NK-92 (cell line): Measurements from ENCODE around the gene TMEM164.

Experiments
- DNase-seq: peaks from one replicate; lab custom pipeline; 2025; ENCODE audit not compliant: unreplicated experiment; lab: John Stamatoyannopoulos, UW

Gene TMEM164

DNA sequence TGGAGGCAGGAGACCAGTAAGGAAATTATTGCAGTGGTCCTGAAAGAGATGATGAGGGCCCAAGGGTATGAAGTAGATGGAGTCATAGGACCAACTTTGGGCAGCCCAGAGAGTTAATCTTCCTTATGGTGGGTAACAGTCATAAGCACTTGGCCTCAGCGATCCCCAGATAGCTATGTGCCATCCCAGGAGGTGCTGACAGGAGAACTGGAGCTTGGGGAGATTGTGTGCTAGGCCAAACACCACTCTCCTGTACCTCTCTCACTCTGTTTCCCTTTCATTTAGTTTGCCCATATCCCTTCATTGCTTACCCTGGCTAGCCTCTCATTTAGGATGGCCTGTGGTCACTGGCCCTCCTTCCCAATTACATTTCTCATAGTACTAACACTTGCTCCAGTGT lies 60.0 kb downstream of the TMEM164 start:
- no peak for DNase-seq

DNA sequence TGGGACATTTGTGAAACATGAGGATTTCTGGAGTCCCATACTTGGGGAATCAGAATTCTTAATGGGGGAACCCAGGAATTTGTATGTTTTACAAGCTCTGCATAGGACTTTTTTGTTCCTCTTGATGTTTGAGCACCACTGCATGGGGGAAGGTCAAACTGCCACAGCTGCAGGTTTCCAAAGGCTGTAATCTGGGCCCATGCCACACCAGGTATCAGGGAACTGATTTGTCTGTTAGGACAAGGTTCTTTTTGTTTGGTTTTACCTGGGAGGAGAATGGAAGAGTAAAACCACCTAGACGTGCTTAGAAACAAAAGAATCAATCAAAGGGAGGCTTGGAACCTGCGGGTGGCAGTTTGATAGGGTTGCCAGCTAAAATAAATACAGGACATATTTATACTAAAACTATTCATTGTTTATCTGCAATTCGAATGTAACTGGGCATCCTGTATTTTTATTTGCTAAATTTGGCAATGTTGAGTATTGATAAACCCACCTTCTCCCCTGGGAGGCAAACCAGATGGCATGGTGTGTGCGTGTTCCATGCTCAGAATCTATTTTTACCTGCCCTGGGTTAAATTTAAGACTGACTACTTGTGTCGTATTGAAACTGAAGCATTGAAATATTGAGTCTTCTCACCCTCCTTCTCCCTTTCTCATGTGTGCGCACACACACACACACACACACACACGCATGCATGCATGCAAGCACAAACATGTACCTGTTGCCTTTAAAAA lies 63.7 kb downstream of the TMEM164 start:
- DNase-seq, result no peak

DNA sequence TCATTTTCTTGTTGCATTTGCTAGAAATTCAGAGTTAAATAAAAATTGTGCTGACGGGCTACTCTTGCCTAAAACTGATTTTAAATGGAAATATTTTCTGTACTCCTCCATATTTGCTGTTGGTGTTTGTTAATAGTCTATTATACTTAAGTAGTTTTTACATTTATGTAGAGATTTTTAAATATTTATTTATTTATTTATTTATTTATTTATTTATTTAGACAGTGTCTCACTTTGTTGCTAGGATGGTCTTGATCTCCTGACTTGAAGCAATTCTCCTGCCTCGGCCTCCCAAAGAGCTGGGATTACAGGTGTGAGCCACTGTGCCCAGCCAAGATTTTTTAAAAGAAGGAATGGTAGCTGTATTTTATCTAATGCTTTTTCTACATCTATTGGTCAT lies 68.1 kb downstream of the TMEM164 start:
- no peak for DNase-seq

DNA sequence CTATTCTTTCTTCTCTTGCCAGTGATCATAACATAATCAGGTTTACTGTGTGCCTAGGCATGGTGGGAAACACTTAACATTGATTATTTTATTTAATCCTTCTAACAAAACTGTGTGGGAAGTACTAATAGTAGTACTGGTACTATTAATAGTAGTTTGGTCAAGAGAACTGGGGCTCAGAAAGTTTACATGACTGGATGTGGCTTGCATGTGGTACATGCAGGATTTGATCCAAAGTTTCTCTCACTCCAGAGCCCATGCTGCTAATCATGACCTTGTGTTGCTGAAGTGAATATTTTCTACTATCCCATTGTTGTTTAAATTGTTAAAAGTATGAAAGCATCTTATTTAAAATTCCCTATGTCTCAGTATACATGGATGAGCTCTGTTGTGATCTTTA lies 78.4 kb downstream of the TMEM164 start:
- DNase-seq, result no peak

DNA sequence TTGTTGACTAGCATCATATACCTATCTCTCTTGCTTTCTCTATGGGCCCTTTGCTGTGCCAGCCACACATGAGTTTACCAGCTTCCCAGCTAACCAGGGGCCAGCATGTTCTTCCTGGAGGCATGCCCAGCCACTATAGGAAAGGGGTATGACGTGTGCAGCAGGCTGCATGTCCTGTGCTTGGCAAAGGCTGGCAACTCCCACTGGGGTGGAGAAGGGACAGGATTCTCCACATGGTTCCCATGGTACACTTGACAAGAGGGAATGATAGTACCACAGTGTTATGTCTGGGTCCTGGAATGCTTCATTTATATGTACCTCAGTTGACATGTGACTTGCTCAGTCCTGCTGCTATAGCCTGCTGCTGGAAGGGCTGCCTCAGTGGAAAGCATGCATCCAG lies 78.8 kb downstream of the TMEM164 start:
- no peak for DNase-seq

DNA sequence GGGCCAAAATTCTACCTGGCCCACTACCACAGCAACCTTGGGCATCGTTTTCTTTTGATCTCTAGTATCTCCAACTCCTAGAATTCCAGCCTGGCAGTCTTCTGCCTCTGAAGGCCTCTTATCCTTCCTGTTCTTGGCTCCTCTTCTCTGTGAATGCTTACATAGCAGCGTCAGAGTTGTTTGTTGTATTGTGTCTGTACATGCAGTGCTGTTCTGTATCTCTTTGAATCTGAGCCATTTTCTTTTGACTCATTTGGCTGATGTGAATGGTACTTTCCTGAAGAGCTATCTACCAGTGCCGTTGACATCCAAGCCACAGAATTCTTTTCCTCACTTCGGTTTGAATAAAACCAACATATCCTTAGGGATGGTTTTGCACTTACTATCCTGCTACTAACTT lies 79.2 kb downstream of the TMEM164 start:
- DNase-seq, result no peak

DNA sequence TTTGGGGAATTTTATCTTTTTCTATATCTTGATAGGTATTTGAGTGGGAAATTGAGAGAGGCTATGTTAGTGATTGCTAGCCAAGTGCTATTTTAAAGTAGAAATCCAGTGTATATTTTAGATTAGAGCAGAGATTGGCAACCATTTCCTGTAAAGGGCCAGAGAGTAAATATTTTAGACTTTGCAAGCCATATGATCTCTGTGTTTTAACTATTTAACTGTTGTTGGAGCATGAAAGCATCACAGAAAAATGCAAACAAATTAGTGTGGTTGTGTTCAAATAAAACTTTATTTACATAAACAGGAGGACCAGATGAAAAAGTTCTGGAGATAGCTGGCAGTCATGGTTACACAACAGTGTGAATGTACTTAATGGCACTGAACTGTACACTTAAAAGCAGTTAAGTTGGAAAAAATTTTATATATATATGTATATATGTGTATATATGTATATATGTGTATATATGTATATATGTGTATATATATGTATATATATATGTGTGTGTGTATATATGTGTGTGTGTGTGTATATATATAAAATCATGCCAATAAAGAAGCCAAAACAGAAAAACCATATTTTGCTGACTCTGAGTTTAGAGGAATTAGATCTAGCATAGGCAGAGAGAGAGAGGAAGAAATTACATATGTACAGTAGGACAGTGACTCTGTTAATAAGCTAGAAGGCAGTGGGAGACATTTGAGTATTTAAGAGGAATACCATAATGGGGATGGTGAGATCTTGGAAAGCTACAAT lies 83.4 kb downstream of the TMEM164 start:
- no peak for DNase-seq

DNA sequence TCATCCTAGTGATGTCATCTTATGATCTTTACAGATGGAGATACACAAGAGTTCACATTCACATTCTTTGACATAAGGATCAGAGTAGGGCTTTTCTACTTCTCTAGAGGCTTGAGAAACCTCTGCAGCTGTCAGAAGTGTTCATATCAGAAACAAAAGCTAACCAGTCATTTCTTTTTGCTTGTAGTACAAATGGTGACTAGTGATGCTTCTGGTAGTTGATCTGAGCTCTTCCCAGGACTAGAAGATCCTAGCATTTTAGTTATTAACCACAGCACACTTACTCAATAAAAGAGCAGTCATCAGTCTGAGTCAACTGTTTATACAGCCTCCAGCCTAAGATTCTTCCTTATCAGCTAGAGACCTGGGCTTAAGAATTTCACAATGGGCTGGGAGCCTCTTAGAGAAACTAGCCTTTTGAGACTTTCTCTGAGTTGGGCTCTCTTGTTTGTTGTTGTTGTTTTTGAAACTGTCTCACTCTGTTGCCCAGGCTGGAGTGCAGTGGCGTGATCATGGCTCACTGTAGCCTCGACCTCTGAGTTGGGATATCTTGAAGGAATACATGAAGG lies 84.1 kb downstream of the TMEM164 start:
- DNase-seq, result no peak

DNA sequence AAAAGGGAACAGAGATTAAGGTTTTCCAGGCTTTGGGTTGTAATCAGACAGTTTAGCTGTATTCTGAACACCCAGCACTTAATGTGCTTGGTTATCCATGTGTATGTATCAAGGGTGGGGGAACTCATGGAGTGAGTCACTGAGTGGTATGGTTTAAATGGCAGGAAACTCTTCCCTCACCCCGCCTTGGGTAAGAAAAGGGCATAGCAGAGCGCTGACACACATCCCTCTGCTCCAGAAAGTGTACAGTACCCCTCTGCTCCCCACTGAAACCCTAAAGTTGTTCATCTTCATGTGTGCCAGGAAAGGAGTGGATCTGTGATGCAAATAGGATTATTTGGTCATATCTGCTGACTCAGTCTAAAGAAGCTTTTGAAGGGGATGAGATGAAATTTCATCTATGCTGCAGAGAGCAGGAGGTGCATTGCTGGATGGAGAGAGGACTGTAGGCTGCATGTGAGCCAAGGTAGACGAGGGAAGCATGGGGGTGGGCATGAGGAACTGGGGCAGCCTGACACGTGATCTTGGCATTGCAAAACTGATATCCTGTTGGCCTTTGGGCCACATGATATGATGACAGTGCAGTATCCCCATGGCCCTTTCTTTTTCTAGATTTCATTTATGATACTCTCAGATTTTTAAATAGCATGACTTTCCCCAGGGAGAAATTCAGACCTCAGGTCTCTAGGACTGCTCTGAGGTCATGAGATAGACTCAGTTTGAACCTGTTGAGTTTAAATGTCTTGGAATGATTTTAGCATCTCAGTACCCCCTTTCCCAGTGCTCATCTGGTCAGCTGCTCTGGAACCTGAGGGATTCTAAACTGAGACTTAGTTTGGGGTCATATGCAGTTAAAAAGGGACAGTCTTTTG lies 84.8 kb downstream of the TMEM164 start:
- no peak for DNase-seq

DNA sequence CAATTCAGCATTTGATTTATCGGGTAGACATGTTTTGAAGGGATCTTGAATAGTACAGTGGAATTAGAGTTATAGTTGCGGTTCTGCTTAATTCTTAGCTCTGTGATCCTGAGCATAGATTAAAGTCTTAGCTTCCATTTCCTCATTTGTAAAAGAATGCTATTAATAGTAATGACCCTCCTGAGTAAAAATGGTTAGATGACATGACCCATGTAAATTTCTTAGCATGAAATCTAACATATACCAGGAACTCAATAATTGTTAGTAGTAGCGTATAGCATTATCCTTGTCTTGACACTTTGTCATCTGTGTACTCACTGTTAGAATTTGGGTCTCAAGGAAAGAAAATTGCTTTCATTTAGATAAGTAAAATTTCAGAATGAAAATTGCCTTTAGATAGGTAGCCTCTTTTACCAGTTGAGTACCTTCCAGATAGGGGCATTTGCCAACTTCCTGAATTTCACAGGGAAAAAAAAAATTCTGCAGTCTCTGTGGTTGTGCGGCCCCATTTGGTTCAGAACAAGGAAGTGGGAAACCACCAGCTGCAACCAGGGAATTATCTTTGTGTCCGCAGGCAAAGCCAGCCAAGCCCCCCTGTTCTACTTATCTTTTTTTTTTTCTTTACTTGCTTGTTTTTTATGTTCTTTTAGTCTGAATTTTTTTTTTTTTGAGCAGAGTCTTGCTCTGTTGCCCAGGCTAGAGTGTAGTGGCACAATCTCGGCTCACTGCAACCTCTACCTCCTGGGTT lies 86.9 kb downstream of the TMEM164 start:
- DNase-seq, result no peak

DNA sequence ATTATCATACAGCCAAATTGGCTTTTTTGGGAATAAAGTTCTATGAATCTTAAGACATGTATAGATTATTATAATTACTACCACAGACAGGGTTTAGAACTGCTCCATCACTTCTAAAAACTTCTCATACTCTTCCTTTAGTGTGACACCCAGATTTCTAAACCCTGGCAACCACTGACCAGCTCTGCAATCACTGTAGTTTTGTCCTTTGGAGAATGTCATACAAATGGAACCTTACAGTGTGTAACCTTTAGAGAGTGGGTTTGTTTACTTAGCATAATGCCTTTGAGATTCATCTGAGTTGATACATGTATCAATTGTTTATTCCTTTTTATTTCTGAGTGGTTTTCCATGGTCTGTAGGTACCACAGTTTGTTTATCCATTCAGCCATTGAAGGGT lies 95.0 kb downstream of the TMEM164 start:
- DNase-seq, result no peak

DNA sequence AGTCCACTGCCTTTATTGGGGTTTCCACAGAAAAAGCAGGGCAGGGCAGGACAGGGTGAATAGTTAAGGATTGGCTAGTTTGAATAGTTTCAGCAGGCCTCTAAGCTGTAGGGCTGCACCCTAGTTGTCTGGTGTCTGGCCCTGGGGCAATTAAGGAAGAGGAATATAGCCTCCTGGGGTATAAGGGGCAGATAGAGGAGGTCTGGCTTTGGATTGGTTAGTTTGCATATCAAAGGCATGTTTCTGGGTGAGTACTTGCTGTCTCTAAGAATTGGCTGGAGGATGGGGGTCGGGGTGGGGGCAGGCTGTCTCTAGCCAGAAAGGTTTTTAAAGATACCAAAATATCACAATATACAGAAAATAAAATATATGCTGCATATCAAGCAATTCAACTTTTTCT lies 100.4 kb downstream of the TMEM164 start:
- no peak for DNase-seq

DNA sequence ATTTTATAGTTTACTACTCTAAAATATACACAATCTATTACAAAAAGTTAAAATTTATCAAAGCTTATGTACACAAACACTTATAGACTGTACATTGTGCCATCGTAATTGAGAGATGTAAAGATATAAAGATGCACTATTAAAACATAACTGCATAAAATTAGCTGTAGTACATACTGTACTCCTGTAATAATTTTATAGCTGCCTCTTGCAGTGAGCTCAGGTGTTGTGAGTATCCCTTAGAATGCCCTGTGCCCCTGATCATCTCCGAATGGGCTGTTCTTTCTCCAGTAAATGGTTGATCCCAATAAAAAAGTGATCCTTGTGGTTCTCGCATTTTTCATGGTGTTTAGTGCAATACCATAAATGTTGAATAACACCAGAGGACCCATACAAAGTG lies 101.2 kb downstream of the TMEM164 start:
- DNase-seq, result no peak

DNA sequence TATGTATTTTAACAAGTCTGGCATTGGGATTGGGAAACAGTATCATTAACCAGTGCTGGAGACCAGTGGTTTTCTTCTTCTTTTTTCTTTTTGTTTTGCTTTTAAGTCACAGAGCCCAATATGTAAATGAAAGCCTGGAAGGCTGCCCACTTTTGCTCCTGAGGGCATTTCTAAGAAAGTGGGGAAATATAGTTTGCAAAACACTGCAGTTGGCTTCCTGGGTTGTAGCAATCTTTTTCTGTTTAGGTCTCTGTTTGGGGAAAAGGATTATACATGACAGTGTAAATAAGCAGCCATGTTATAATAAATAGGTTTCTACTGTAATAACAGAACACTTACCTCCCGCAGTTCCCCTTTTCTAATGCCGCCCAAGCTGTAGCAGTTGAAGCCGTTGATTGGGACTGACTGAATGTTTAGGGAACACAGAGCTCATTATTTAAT lies 105.5 kb downstream of the TMEM164 start:
- DNase-seq, result no peak

DNA sequence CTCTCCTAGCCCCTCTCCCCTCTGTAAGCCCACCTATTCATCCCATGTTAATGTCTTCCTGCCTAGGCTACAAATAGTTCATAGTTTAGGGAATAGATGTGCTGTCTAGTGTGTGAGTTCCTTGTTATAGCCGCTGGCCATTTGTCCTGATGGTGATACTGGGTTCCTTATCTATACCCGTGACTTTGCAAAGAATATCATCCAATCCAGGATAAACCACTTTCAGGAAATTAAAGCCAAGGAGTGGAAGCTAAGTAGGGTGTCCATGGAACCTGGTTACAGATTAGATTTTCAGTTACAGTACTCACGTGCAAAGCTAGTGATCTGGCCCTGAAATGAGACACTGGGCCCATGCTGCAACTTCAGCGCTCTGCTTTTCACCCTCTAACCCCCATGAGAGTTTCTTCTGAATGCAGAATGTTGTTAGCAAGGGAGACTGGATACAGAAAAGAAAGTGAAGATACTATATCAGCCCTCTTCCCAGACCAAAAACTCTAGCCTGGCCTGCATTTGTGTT lies 111.4 kb downstream of the TMEM164 start:
- DNase-seq, result no peak

DNA sequence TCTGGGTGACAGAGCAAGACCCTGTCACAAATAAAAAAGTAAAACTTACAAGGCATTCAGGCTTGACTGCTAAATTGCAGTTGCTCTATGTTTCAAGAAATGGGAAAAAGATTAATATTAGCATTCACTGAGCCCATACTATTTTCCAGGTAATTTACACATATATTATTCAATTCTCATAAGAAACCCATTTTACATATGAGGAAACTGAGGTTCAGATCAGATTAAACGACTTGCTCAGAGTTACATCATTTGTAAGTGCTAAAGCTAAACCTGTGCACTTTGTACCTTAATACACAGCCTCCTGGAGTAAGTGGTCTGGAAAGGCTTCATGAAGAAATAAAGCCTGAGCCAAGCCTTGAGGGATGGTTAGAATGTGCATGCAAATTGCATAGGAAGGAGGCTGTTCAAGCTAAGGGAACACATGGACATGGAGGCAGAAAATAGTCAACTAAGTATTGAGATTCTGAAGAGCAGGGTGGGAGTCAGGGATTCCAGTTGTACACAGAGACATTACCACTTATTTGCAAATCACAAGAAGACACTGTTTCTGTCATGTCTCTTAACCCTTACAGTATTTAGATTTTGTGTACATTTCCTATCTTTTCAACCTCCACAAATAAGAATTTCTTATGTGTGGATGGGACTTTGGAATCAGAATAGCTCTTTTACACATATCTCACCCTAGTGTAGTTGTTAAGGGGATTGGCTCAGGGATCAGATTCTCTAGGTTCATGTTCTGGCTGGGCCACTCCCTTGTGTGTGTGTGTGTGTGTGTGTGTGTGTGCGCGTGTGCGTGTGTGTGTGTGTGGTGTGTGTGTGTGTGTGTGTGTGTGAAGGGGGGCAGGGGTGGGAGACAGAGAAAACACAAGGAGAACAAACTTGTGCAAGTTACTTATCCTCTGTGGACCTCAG lies 113.4 kb downstream of the TMEM164 start:
- no peak for DNase-seq

DNA sequence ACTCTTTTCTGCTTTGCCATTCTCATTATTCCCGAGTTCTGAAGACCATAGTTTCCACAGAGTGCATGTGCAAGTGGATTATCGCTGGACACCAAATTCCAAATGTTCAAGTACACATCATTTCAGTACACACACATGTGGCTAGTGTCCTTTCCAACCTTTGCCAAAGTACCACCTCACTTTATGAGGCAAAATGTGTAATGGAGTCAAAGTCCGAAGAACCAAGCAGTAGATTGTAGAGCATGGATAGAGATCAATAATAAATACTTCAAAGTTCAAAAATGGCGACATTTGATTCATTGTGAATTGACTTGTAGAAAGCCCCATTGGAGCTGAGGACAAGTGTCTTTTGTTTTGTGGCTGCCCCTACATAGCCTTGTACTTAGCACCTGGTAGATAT lies 115.6 kb downstream of the TMEM164 start:
- no peak for DNase-seq

DNA sequence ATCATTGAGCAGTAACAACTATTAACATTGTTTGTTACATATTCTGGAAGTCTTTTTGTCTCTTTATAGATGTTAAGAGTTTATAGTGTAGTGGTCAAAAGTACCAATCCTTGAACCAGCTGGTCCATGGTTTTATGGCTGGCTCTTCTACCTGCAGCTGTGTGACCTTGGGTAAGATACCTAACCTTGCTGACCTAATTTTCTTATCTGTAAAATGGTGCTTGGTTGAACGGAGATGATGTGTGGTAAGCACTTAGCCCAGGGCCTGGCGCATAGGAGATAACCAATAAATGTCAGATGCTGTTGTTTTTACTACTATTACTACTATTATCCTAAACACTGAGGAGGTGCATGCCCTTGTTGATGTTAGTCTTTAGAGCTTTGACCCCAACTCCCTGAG lies 116.6 kb downstream of the TMEM164 start:
- no peak for DNase-seq

DNA sequence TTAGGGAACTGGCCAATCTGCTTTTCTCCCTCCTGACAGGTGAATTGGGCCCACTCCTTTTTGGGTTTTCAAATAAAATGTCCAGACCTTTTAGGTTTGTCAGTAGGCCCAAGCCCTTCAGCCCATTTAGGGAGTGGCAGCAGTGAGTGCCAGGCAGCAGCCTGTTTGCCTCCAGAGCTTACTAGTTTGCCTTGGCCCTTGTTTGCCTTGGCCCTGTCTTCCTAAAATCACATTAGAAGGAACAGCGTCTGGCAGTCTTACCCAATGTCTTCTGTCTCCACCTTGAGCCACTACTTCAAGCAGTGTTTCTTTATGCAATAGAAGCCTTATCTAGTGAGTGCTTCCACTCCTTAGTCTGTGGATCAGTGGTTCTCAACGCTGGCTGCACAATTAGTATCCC lies 117.1 kb downstream of the TMEM164 start:
- DNase-seq, result no peak
